Left ventricle myocardium inferior (tissue), 1 donor: Measurements from ENCODE around the gene ATXN2L. TPM values are rescaled to one million over a fixed set of nuclear protein-coding genes. Genes with fewer than 3 reads are reported as not detected.

Experiments used
- DNase-seq: peaks from one replicate; pipeline ENCODE4 v3.0.0-alpha.2; 2020
- H3K27ac ChIP-seq: fragments of 200-600 bp; replicated peaks from 2 replicates; pipeline ENCODE4 v1.8.0; 2021
- H3K27me3 ChIP-seq: fragments of 200-600 bp; 2 replicates; pipeline ENCODE4 v1.8.0; 2021; ENCODE audit warnings: low read depth
- H3K36me3 ChIP-seq: fragments of 200-600 bp; 2 replicates; pipeline ENCODE4 v1.8.0; 2021
- H3K4me1 ChIP-seq: fragments of 200-600 bp; 2 replicates; pipeline ENCODE4 v1.8.0; 2021
- H3K4me3 ChIP-seq: fragments of 200-600 bp; 2 replicates; pipeline ENCODE4 v1.8.0; 2021; ENCODE audit warnings: mild to moderate bottlenecking, moderate library complexity
- H3K9me3 ChIP-seq: fragments of 200-600 bp; replicated peaks from 2 replicates; pipeline ENCODE4 v1.8.0; 2021
- intact Hi-C: fragments of 100-400 bp; cut with micrococcal nuclease; formaldehyde crosslinking; loops from one replicate; pipeline ENCODE4 v1.11.0; 2022
- total RNA-seq: library from RNA; stranded (reverse); fragmentation: NEBNext Ultra II Directional; extraction: Animal tissue kit (Norgen Biotek cat#: 25700); gene quantifications from one replicate; pipeline ENCODE4 v1.2.1, GENCODE V29; 2021
- TF ChIP-seq, protein P1 (sequence below): fragments of 200-600 bp; IDR thresholded peaks from 2 replicates; pipeline ENCODE4 v1.8.0; 2021; ENCODE audit warnings: antibody characterized with exemption, mild to moderate bottlenecking, borderline replicate concordance
- donor health status: DM: no; HTN: yes; CAD: no; lungs with severe emphysema.

The ATXN2L gene
- total RNA-seq, 1 donor from 2014 or later = 51.2 TPM

GRCh38 chr16:28846080-28846932 is 23.5 kb downstream of the ATXN2L start, which contains the start of gene TUFM:
Gene TUFM, minus strand, starts transcription at chr16:28846348. Its CDS starts 79 bp downstream, at chr16:28846269.
- no peaks in the 10 kb centered on the region for H3K9me3 ChIP-seq
- DNase-seq = peak; percentile 98
- peak within 1 kb of the TSS; percentile 94 for H3K27ac ChIP-seq
- H3K27me3 ChIP-seq = no peaks in the 10 kb centered on the region
- H3K4me1 ChIP-seq = peaks cover 31% of the 10 kb centered on the region
- H3K4me3 ChIP-seq = peak within 1 kb of the TSS; percentile 93
- TF ChIP-seq, protein P1, sequence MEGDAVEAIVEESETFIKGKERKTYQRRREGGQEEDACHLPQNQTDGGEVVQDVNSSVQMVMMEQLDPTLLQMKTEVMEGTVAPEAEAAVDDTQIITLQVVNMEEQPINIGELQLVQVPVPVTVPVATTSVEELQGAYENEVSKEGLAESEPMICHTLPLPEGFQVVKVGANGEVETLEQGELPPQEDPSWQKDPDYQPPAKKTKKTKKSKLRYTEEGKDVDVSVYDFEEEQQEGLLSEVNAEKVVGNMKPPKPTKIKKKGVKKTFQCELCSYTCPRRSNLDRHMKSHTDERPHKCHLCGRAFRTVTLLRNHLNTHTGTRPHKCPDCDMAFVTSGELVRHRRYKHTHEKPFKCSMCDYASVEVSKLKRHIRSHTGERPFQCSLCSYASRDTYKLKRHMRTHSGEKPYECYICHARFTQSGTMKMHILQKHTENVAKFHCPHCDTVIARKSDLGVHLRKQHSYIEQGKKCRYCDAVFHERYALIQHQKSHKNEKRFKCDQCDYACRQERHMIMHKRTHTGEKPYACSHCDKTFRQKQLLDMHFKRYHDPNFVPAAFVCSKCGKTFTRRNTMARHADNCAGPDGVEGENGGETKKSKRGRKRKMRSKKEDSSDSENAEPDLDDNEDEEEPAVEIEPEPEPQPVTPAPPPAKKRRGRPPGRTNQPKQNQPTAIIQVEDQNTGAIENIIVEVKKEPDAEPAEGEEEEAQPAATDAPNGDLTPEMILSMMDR = peak; percentile 80
- intact Hi-C loops = no loop called here
- H3K36me3 ChIP-seq = peaks cover 38% of the 10 kb centered on the region

DNA sequence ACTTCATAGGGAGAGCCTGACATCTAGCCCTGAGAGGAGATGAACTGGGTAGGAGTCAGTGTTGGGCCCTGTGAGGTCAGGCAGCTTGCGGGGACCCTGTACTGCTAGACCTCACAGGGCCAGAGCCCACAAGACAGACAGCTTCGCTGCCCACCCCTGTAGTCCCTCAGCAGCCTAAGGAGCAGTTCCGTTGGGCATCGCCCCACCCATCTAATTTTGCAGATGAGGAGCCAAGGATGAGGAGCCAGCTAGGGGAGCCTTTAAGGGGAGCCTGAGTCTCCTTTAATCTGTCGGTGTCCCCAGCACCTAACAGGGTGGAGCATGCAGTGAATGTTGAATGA is 24.1 kb downstream of the ATXN2L start:
- peak overlapping the region; percentile 93 for H3K4me3 ChIP-seq
- H3K4me1 ChIP-seq = peaks cover 31% of the 10 kb centered on the region
- peaks cover 33% of the 10 kb centered on the region for H3K36me3 ChIP-seq
- TF ChIP-seq, protein P1 = no peak
- no peaks in the 10 kb centered on the region for H3K9me3 ChIP-seq
- no peaks in the 10 kb centered on the region for H3K27me3 ChIP-seq
- no peak for DNase-seq
- peak overlapping the region; percentile 94 for H3K27ac ChIP-seq
- intact Hi-C loops = no loop called here

DNA sequence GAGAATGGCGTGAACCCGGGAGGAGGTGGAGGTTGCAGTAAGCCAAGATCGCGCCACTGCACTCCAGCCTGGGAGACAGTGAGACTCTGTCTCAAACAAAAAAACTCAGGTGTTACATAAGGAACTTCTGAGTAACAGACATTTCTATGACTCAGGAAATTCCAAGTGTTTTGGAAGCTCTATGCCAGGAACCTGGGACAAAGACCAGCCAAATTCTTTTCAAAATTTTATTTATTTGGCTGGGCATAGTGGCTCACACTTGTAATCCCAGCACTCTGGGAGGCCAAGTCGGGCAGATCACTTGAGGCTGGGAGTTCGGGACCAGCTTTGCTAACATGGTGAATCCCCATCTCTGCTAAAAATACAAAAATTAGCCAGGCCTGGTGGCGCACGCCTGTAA is 35.6 kb downstream of the ATXN2L start:
- TF ChIP-seq, protein P1 = no peak
- H3K27ac ChIP-seq = no peak overlapping the region
- peaks cover 11% of the 10 kb centered on the region for H3K4me1 ChIP-seq
- no peak overlapping the region for H3K4me3 ChIP-seq
- H3K27me3 ChIP-seq = no peaks in the 10 kb centered on the region
- H3K9me3 ChIP-seq = no peaks in the 10 kb centered on the region
- no peaks in the 10 kb centered on the region for H3K36me3 ChIP-seq
- intact Hi-C loops = no loop called here
- no peak for DNase-seq

DNA sequence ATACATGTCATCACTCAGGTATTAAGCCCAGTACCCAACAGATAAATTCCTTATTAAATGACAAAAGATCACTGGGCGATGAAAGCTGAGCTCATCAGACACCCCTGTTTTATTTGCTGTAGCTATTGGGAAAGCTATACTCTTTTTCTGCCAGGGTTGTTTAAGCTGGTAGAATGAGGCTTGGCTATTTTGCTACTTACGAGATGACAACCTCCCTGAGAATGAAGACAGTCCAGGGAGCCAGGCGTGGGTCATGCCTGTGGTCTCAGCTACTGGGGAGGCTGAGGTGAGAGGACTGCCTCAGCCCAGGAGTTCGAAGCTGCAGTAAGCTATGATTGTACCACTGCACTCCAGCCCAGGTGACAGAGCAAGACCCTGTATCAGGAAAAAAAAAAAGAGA is 36.5 kb downstream of the ATXN2L start:
- no peak overlapping the region for H3K4me3 ChIP-seq
- H3K4me1 ChIP-seq = peaks cover 20% of the 10 kb centered on the region
- TF ChIP-seq, protein P1 = no peak
- H3K27ac ChIP-seq = no peak overlapping the region
- H3K36me3 ChIP-seq = no peaks in the 10 kb centered on the region
- no peaks in the 10 kb centered on the region for H3K9me3 ChIP-seq
- H3K27me3 ChIP-seq = no peaks in the 10 kb centered on the region
- DNase-seq = no peak
- intact Hi-C loops = no loop called here

DNA sequence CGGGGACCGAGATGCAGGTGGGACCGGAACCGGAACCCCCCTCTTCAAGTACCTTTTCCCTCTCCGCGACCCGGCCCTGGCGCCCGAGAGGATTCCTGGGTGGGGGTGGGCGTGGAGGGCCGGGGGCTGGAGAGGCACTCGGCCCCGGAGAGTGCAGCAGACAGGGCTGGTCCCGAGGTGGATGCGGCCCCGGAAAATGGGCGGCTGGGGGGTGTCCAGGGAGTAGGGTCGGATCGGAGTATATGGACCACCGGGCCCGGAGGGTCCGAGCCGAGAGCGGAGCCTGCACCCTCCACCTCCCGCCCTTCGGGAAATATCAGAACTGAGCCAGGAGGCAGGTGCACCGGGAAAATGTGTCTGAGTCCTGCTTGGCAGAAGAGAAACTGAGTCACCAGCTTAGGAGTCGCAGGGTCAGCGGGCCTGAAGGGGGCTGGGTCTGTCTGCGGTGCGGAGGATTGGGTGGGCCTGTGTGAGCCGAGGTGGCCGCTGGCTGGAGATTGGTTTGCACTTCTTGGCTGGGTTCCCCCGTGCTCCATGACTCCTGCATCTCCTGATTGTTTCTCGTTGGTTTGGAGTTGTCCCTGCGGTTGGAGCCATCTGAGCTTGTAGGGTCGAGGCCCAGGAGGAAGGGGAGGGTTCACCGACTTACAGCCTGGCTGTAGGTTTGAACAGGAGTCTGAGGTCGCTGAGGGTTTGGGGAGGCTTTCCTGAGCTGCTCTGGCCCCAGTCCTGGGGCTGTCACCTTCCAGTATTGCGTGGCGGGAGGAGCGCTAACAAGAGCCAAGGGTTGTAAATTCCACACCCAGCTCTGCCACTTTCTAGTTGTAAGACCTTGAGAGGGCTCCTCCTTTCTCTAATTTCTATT is 41.4 kb downstream of the ATXN2L start:
- Histone ChIP-seq H3K36me3 (peaks cover 22% of the 10 kb centered on the region), H3K4me1 (peaks cover 35% of the 10 kb centered on the region), H3K4me3 (peak overlapping the region; percentile 99), H3K9me3 (no peaks in the 10 kb centered on the region), H3K27ac (peak overlapping the region; percentile 100), H3K27me3 (no peaks in the 10 kb centered on the region)
- TF ChIP-seq, protein P1 = no peak
- intact Hi-C loops = no loop called here
- no peak for DNase-seq
